Panc1 (cell line): ENCODE data around the gene NR1H2. TPM values are rescaled to one million over a fixed set of nuclear protein-coding genes. Genes with fewer than 3 reads are reported as not detected.

ENCODE experiments used
- ATAC-seq: fragments of 200-7000 bp; cut with Tn5 transposase; 2 replicates; pipeline ENCODE4 v1.9.1; 2020; ENCODE audit warnings: mild to moderate bottlenecking, moderate library complexity
- BruUV-seq: library from RNA; stranded (reverse); fragments of 400-500 nt; replicated peaks from 2 replicates; lab custom pipeline; 2021; lab: Mats Ljungman, UMichigan
- CTCF ChIA-PET: fragments of 300-600 bp; sonication (Branson Sonifier 250); formaldehyde crosslinking; loops from one replicate; lab custom pipeline; 2022; ENCODE audit warnings: antibody characterized with exemption; lab: Charles Lee
- POLR2A ChIA-PET: fragments of 300-600 bp; sonication (Branson Sonifier 250); formaldehyde crosslinking; loops from one replicate; lab custom pipeline; 2022; ENCODE audit warnings: antibody characterized with exemption; lab: Charles Lee
- DNase-seq: peaks from one replicate; pipeline ENCODE4 v3.0.0-alpha.2; 2010; ENCODE audit warnings: low read depth, low spot score
- H3K27ac ChIP-seq: 2 replicates; pipeline ENCODE4 v1.5.1; 2011; ENCODE audit warnings: mild to moderate bottlenecking, low read length, inconsistent platforms
- H3K27me3 ChIP-seq: fragments of 200-500 bp; sonication (Bioruptor generic); 2 replicates; pipeline ENCODE4 v1.6.0; 2014; ENCODE audit warnings: low read length, inconsistent platforms; ENCODE audit not compliant: control insufficient read depth, insufficient read depth
- H3K36me3 ChIP-seq: fragments of 200-500 bp; sonication (Bioruptor generic); 2 replicates; pipeline ENCODE4 v1.5.1; 2014; ENCODE audit warnings: inconsistent platforms, mild to moderate bottlenecking, low read length, moderate library complexity; ENCODE audit not compliant: control insufficient read depth, insufficient read depth
- H3K4me1 ChIP-seq: 2 replicates; pipeline ENCODE4 v1.5.1; 2011; ENCODE audit warnings: inconsistent platforms, mild to moderate bottlenecking, low read length, moderate library complexity; ENCODE audit not compliant: control insufficient read depth, insufficient read depth
- H3K4me3 ChIP-seq, 2 experiments: 2 replicates each; pipeline ENCODE4 v1.5.1; 2011 to 2012; ENCODE audit warnings: low read depth in 2 of 2, low read length in 2 of 2, mild to moderate bottlenecking in 2 of 2, inconsistent platforms in 1 of 2, moderate library complexity in 1 of 2
- H3K9me3 ChIP-seq: fragments of 200-500 bp; sonication (Bioruptor generic); 2 replicates; pipeline ENCODE4 v1.5.1; 2014; ENCODE audit warnings: low read depth, mild to moderate bottlenecking, inconsistent platforms, low read length, moderate library complexity; ENCODE audit not compliant: control insufficient read depth, insufficient read depth
- POLR2AphosphoS5 ChIP-seq: IDR thresholded peaks from 2 replicates; pipeline ENCODE4 v1.6.1; 2012; ENCODE audit warnings: mild to moderate bottlenecking, low read depth, low read length, moderate library complexity
- SIN3A ChIP-seq: IDR thresholded peaks from 2 replicates; pipeline ENCODE4 v1.6.1; 2012; ENCODE audit warnings: low read depth, mild to moderate bottlenecking, low read length, moderate library complexity, borderline replicate concordance; ENCODE audit not compliant: insufficient read depth
- TCF7L2 ChIP-seq: IDR thresholded peaks from 2 replicates; pipeline ENCODE4 v1.6.1; 2011; ENCODE audit warnings: mild to moderate bottlenecking, low read depth, low read length, inconsistent platforms
- in situ Hi-C: cut with HindIII; loops from 2 replicates; pipeline ENCODE4 v1.10.0; 2016; ENCODE audit warnings: low sequenced_read_pairs, low pct_unique_long_range_greater_than_20kb
- intact Hi-C: fragments of 100-400 bp; cut with micrococcal nuclease; formaldehyde crosslinking; loops from one replicate; pipeline ENCODE4 v1.10.0; 2022; ENCODE audit not compliant: unreplicated experiment
- total RNA-seq: library from RNA; stranded (reverse); gene quantifications from one replicate; pipeline ENCODE4 v1.2.1, GENCODE V29; 2021; ENCODE audit not compliant: unreplicated experiment
- TF ChIP-seq, protein P1 (sequence below), 2 experiments: IDR thresholded peaks; 2 replicates each; pipeline ENCODE4 v1.6.1; 2011 to 2012; ENCODE audit warnings: low read depth in 2 of 2, control low read depth in 1 of 2, low read length in 1 of 2, mild to moderate bottlenecking in 1 of 2, moderate library complexity in 1 of 2; ENCODE audit not compliant: insufficient read depth in 1 of 2
- TF ChIP-seq, protein P2 (sequence below): fragments of 450-650 bp; IDR thresholded peaks from 2 replicates; pipeline ENCODE4 v1.5.1; 2017; ENCODE audit warnings: mild to moderate bottlenecking

NR1H2 gene
- total RNA-seq, 1 experiment from 2014 or later, result 55.8 TPM

DNA sequence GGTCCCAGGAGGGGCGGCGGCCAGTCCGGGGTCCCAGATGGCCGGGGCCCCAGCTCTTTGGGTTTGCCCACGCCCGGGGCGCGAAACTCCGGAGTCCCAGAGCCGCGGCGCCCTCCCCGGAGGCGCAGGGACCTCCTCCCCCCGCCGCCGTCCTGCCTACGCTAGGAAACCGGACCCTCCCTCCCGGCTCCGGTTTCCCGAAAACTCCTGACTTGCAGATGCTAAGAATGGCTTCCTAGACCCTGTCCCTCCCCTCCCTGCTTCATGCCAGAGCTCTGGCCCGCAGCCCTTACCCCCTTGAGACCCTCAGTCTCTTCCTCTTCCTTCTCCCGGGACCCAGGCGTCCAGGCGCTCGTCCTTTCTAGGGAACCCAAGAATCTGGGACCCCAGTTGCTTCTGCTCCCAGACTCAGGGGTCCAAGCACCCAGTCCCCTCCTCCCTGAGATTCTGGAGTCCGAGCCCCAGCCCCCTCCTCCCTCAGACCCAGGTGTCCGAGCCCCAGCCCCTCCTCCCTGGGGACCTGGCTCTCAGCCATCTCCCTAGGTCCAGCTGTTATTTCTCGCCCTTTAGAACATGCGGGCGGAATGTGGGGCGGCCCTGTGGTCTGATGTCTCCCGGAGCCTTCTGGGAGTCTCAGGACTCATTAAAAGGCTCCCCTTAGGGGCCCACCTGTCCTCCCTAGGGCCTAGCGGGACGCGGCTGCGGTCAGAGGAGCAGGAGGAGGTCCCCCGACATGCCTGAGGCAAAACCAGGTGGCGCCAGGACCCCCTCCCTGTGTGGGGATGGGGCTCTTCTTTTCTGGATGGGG, 56.2 kb downstream of the NR1H2 start, which contains the start of gene MYBPC2:
Gene MYBPC2, plus strand, starts transcription at position 672 of the 808 bp plus-strand sequence. Its CDS starts 62 bp downstream, at position 734.
- no peak within 1 kb of the TSS for H3K27ac ChIP-seq
- H3K9me3 ChIP-seq, result no peaks in the 10 kb centered on the region
- DNase-seq (no peak), ATAC-seq (peak; percentile 18)
- in situ Hi-C loops, result no loop called here
- no peaks in the 10 kb centered on the region for H3K27me3 ChIP-seq
- CTCF ChIA-PET, result no interaction called here
- intact Hi-C loops, result no loop called here
- BruUV-seq, result no TSS peak
- no peaks in the 10 kb centered on the region for H3K4me1 ChIP-seq
- TF ChIP-seq POLR2AphosphoS5, result no peak
- TF ChIP-seq TCF7L2, result no peak
- TF ChIP-seq, protein P1, sequence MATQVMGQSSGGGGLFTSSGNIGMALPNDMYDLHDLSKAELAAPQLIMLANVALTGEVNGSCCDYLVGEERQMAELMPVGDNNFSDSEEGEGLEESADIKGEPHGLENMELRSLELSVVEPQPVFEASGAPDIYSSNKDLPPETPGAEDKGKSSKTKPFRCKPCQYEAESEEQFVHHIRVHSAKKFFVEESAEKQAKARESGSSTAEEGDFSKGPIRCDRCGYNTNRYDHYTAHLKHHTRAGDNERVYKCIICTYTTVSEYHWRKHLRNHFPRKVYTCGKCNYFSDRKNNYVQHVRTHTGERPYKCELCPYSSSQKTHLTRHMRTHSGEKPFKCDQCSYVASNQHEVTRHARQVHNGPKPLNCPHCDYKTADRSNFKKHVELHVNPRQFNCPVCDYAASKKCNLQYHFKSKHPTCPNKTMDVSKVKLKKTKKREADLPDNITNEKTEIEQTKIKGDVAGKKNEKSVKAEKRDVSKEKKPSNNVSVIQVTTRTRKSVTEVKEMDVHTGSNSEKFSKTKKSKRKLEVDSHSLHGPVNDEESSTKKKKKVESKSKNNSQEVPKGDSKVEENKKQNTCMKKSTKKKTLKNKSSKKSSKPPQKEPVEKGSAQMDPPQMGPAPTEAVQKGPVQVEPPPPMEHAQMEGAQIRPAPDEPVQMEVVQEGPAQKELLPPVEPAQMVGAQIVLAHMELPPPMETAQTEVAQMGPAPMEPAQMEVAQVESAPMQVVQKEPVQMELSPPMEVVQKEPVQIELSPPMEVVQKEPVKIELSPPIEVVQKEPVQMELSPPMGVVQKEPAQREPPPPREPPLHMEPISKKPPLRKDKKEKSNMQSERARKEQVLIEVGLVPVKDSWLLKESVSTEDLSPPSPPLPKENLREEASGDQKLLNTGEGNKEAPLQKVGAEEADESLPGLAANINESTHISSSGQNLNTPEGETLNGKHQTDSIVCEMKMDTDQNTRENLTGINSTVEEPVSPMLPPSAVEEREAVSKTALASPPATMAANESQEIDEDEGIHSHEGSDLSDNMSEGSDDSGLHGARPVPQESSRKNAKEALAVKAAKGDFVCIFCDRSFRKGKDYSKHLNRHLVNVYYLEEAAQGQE (IDR thresholded peaks at IDR 0.05; ENCODE audit: insufficient read depth in 1 of 2, low read depth in 2 of 2, low read length in 1 of 2), result no peak
- no peak for TF ChIP-seq SIN3A
- TF ChIP-seq, protein P2, sequence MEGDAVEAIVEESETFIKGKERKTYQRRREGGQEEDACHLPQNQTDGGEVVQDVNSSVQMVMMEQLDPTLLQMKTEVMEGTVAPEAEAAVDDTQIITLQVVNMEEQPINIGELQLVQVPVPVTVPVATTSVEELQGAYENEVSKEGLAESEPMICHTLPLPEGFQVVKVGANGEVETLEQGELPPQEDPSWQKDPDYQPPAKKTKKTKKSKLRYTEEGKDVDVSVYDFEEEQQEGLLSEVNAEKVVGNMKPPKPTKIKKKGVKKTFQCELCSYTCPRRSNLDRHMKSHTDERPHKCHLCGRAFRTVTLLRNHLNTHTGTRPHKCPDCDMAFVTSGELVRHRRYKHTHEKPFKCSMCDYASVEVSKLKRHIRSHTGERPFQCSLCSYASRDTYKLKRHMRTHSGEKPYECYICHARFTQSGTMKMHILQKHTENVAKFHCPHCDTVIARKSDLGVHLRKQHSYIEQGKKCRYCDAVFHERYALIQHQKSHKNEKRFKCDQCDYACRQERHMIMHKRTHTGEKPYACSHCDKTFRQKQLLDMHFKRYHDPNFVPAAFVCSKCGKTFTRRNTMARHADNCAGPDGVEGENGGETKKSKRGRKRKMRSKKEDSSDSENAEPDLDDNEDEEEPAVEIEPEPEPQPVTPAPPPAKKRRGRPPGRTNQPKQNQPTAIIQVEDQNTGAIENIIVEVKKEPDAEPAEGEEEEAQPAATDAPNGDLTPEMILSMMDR, result no peak
- H3K36me3 ChIP-seq, result no peaks in the 10 kb centered on the region
- POLR2A ChIA-PET, result no interaction called here
- peak within 1 kb of the TSS; percentile 41 to 64 for H3K4me3 ChIP-seq

Other genes with a start within 250 kb of the NR1H2 start
- gene IZUMO2, start 213.2 kb upstream of the NR1H2 start, total RNA-seq, result not detected
- 23.8 TPM for gene MYH14, start 172.8 kb upstream of the NR1H2 start, total RNA-seq
- gene KCNC3, start 47.1 kb upstream of the NR1H2 start, total RNA-seq, result 10.8 TPM
- 2.5 TPM for gene NAPSA, start 10.8 kb upstream of the NR1H2 start, total RNA-seq
- 71.7 TPM for gene POLD1, start 7.9 kb downstream of the NR1H2 start, total RNA-seq
- not detected for gene SPIB, start 42.5 kb downstream of the NR1H2 start, total RNA-seq
- 0.18 TPM for gene MYBPC2, start 56.4 kb downstream of the NR1H2 start, total RNA-seq
- 66.7 TPM for gene EMC10, start 100.0 kb downstream of the NR1H2 start, total RNA-seq
- 2.0 TPM for gene GARIN5A, start 100.4 kb downstream of the NR1H2 start, total RNA-seq
- gene JOSD2, start 134.7 kb downstream of the NR1H2 start, total RNA-seq, result 51.8 TPM
- not detected for gene ASPDH, start 137.5 kb downstream of the NR1H2 start, total RNA-seq
- gene LRRC4B, start 192.0 kb downstream of the NR1H2 start, total RNA-seq, result 0.57 TPM